IMR-90 (cell line): ENCODE results near the gene ELP2. TPM values are rescaled to one million over a fixed set of nuclear protein-coding genes. Genes with fewer than 3 reads are reported as not detected.

ENCODE experiments used
- ATAC-seq: fragments of 200-7000 bp; cut with Tn5 transposase; 2 replicates; pipeline ENCODE4 v1.9.1; 2020; ENCODE audit warnings: low read depth, mild to moderate bottlenecking, moderate library complexity
- BruUV-seq: library from RNA; stranded (reverse); fragments of 400-500 nt; replicated peaks from 2 replicates; lab custom pipeline; 2021; lab: Mats Ljungman, UMichigan
- CTCF ChIA-PET: fragments of 300-600 bp; formaldehyde crosslinking; extraction: SDS; loops from one replicate; lab custom pipeline; 2021; ENCODE audit warnings: antibody characterized with exemption; lab: Yijun Ruan, JAX
- POLR2A ChIA-PET: fragments of 300-600 bp; sonication (Branson Sonifier 250); formaldehyde crosslinking; loops from one replicate; lab custom pipeline; 2022; ENCODE audit warnings: antibody characterized with exemption; ENCODE audit not compliant: unreplicated experiment; lab: Charles Lee
- DNase-seq: peaks from one replicate; pipeline ENCODE4 v3.0.0; 2013
- H2AFZ ChIP-seq: replicated peaks from 2 replicates; pipeline ENCODE3; 2013; ENCODE audit warnings: low read length, mild to moderate bottlenecking; ENCODE audit not compliant: poor library complexity
- H2AK5ac ChIP-seq: 2 replicates; pipeline ENCODE4 v1.6.1; 2013; ENCODE audit warnings: low read depth, low read length, inconsistent platforms
- H2AK9ac ChIP-seq: replicated peaks from 2 replicates; pipeline ENCODE3; 2013; ENCODE audit warnings: mild to moderate bottlenecking, low read depth, low read length, moderate library complexity; ENCODE audit not compliant: poor library complexity
- H2BK120ac ChIP-seq: 2 replicates; pipeline ENCODE4 v1.6.1; 2013; ENCODE audit warnings: low read depth, low read length, inconsistent platforms
- H2BK15ac ChIP-seq: 3 replicates; pipeline ENCODE4 v1.6.1; 2013; ENCODE audit warnings: low read depth, low read length, inconsistent platforms
- H2BK20ac ChIP-seq: 2 replicates; pipeline ENCODE4 v1.6.1; 2013; ENCODE audit warnings: low read depth, mild to moderate bottlenecking, inconsistent platforms, low read length, moderate library complexity
- H2BK5ac ChIP-seq: 2 replicates; pipeline ENCODE4 v1.6.1; 2013; ENCODE audit warnings: mild to moderate bottlenecking, low read depth, low read length, inconsistent platforms; ENCODE audit not compliant: poor library complexity, severe bottlenecking
- H3K14ac ChIP-seq: replicated peaks from 2 replicates; pipeline ENCODE4 v1.6.1; 2013; ENCODE audit warnings: low read depth, low read length, inconsistent platforms
- H3K18ac ChIP-seq: 2 replicates; pipeline ENCODE4 v1.6.1; 2013; ENCODE audit warnings: low read depth, low read length, control low read depth
- H3K23ac ChIP-seq: 2 replicates; pipeline ENCODE4 v1.6.1; 2013; ENCODE audit warnings: low read depth, low read length, inconsistent platforms
- H3K27ac ChIP-seq: 2 replicates; pipeline ENCODE4 v1.5.1; 2013; ENCODE audit warnings: mild to moderate bottlenecking, control low read depth, low read length; ENCODE audit not compliant: insufficient read depth
- H3K27me3 ChIP-seq: 2 replicates; pipeline ENCODE4 v1.6.1; 2013; ENCODE audit warnings: low read length; ENCODE audit not compliant: control insufficient read depth, insufficient read depth
- H3K36me3 ChIP-seq: 2 replicates; pipeline ENCODE4 v1.6.1; 2013; ENCODE audit warnings: low read length, mixed read lengths; ENCODE audit not compliant: control insufficient read depth, insufficient read depth
- H3K4ac ChIP-seq: 2 replicates; pipeline ENCODE4 v1.6.1; 2013; ENCODE audit warnings: low read depth, low read length, inconsistent platforms
- H3K4me1 ChIP-seq: 2 replicates; pipeline ENCODE4 v1.6.1; 2013; ENCODE audit warnings: low read length, mixed read lengths; ENCODE audit not compliant: control insufficient read depth, insufficient read depth
- H3K4me2 ChIP-seq: 2 replicates; pipeline ENCODE4 v1.6.1; 2013; ENCODE audit warnings: low read depth, mild to moderate bottlenecking, control low read depth, low read length, moderate library complexity
- H3K4me3 ChIP-seq: 2 replicates; pipeline ENCODE4 v1.5.1; 2013; ENCODE audit warnings: low read depth, mild to moderate bottlenecking, control low read depth, low read length, moderate library complexity; ENCODE audit not compliant: insufficient read depth
- H3K56ac ChIP-seq: 2 replicates; pipeline ENCODE4 v1.6.1; 2013; ENCODE audit warnings: low read length, inconsistent platforms; ENCODE audit not compliant: insufficient read depth; ENCODE audit errors: extremely low read depth
- H3K79me1 ChIP-seq, 2 experiments: 2 replicates each; pipeline ENCODE4 v1.6.1; 2013; ENCODE audit warnings: low read length in 2 of 2, inconsistent platforms in 1 of 2, low read depth in 1 of 2
- H3K9ac ChIP-seq: 2 replicates; pipeline ENCODE4 v1.6.1; 2013; ENCODE audit warnings: low read depth, low read length, control low read depth
- H3K9me1 ChIP-seq: 2 replicates; pipeline ENCODE4 v1.6.1; 2013; ENCODE audit warnings: low read length, inconsistent platforms; ENCODE audit not compliant: insufficient read depth
- H3K9me3 ChIP-seq: 2 replicates; pipeline ENCODE4 v1.6.1; 2013; ENCODE audit warnings: low read length; ENCODE audit not compliant: control insufficient read depth, insufficient read depth
- H4K20me1 ChIP-seq: 2 replicates; pipeline ENCODE4 v1.6.1; 2013; ENCODE audit warnings: low read length, inconsistent platforms; ENCODE audit not compliant: insufficient read depth
- H4K5ac ChIP-seq: 2 replicates; pipeline ENCODE4 v1.6.1; 2013; ENCODE audit warnings: mild to moderate bottlenecking, low read depth, low read length, control low read depth
- H4K8ac ChIP-seq, 2 experiments: 2 replicates each; pipeline ENCODE4 v1.6.1; 2013; ENCODE audit warnings: low read depth in 2 of 2, low read length in 2 of 2, control low read depth in 1 of 2, inconsistent platforms in 1 of 2
- H4K91ac ChIP-seq: 2 replicates; pipeline ENCODE4 v1.6.1; 2013; ENCODE audit warnings: low read depth, low read length, inconsistent platforms; ENCODE audit not compliant: insufficient read depth
- CEBPB ChIP-seq: IDR thresholded peaks from 2 replicates; pipeline ENCODE4 v1.6.1; 2012; ENCODE audit warnings: low read depth, low read length, improper control_type of control experiment
- CHD1 ChIP-seq: IDR thresholded peaks from 2 replicates; pipeline ENCODE4 v1.6.1; 2012; ENCODE audit warnings: low read depth, low read length, improper control_type of control experiment
- FOS ChIP-seq: fragments of 150-350 bp; IDR thresholded peaks from 2 replicates; pipeline ENCODE4 v1.6.1; 2016; ENCODE audit warnings: low read depth, low read length
- MAFK ChIP-seq: IDR thresholded peaks from 2 replicates; pipeline ENCODE4 v1.6.1; 2012; ENCODE audit warnings: low read depth, low read length, improper control_type of control experiment
- MAZ ChIP-seq: IDR thresholded peaks from 2 replicates; pipeline ENCODE4 v1.6.1; 2012; ENCODE audit warnings: low read depth, mild to moderate bottlenecking, low read length, improper control_type of control experiment, moderate library complexity, borderline replicate concordance
- POLR2A ChIP-seq: IDR thresholded peaks from 2 replicates; pipeline ENCODE4 v1.6.1; 2012; ENCODE audit warnings: mild to moderate bottlenecking, low read depth, low read length
- RAD21 ChIP-seq: IDR thresholded peaks from 2 replicates; pipeline ENCODE4 v1.6.1; 2012; ENCODE audit warnings: low read length, improper control_type of control experiment
- USF2 ChIP-seq: fragments of 150-350 bp; IDR thresholded peaks from 2 replicates; pipeline ENCODE4 v1.6.1; 2017; ENCODE audit warnings: mild to moderate bottlenecking, antibody characterized with exemption, low read length, low read depth
- WGBS, 2 experiments: methylation state at CpG; one replicate each; pipeline versions ENCODE4 v1.1.5 to v1.1.7; 2013; ENCODE audit warnings: missing lambda C conversion rate in 2 of 2; ENCODE audit not compliant: insufficient read length in 1 of 2; ENCODE audit errors: extremely low coverage in 2 of 2; 5-methylcytosine and 5-hydroxymethylcytosine counted together
- dilution Hi-C: fragments of 300-500 bp; cut with HindIII; formaldehyde crosslinking; loops from one replicate; pipeline ENCODE4 v1.14.3; 2018; ENCODE audit warnings: low sequenced_read_pairs; ENCODE audit not compliant: unreplicated experiment
- in situ Hi-C: fragments of 300-500 bp; cut with MboI; formaldehyde crosslinking; loops from 3 replicates; pipeline ENCODE4 v1.14.3; 2019; ENCODE audit warnings: low sequenced_read_pairs, inconsistent platforms, mixed read lengths
- intact Hi-C: fragments of 100-400 bp; cut with micrococcal nuclease; formaldehyde crosslinking; loops from 2 replicates; pipeline ENCODE4 v1.10.0; 2022
- polyA plus RNA-seq, 3 experiments: library from polyadenylated mRNA; depleted of rRNA; stranded (reverse); fragments of >200 nt; gene quantifications; 2 replicates each; pipeline ENCODE4 v1.2.3, GENCODE V29; 2012; ENCODE audit warnings: low replicate concordance in 1 of 3
- total RNA-seq: library from RNA; depleted of rRNA; stranded (reverse); fragments of >200 nt; gene quantifications from 2 replicates; pipeline ENCODE4 v1.2.3, GENCODE V29; 2012
- TF ChIP-seq, protein P1 (sequence below): conservative IDR thresholded peaks from 2 replicates; pipeline ENCODE4 v1.5.1; 2012; ENCODE audit warnings: mild to moderate bottlenecking, low read depth, low read length, improper control_type of control experiment
- TF ChIP-seq, protein P2 (sequence below): fragments of 150-350 bp; IDR thresholded peaks from 2 replicates; pipeline ENCODE4 v1.6.1; 2016; ENCODE audit warnings: low read depth, mild to moderate bottlenecking, low read length, moderate library complexity, borderline replicate concordance

ELP2 gene
- total and polyA plus RNA-seq, 2 of the 4 experiments (the other 2 are of a cell fraction): 48.1 to 161 TPM

DNA sequence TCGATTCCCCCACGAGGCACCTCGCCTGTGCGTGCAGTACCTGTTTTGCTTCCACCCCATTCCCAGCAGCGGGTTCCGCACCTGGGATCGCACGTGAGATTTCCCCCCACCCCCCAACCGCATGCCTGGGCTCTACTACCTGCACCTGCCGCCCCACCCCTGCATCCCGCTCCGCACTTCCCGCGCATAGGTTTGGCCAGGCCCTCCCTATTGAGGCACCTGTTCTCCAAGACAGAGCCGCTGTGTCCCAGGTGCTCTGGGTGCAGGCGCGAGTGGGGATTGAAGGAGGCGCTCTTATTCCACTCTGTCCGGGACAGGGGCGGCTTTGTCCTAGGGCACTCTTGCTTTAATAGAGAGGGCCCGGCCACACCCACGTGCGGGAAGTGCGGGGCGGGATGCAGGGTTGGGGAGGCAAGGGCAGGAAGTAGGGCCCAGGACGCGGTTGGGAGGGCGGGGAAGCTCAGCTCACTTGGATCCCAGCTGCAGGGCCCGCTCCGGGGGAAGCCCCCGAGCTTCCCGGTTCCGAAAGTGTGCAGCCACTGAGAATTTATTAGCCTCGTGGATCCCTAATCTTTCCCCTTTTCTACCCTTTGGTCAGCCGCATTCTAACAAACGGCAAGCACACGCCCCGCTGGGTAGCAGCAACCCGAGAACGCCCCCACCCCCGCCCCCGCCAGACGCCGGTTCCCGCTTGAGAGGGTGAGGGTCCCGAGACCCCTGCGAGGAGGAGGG, 56.9 kb downstream of the ELP2 start (continued):
- TF ChIP-seq MAFK: no peak

DNA sequence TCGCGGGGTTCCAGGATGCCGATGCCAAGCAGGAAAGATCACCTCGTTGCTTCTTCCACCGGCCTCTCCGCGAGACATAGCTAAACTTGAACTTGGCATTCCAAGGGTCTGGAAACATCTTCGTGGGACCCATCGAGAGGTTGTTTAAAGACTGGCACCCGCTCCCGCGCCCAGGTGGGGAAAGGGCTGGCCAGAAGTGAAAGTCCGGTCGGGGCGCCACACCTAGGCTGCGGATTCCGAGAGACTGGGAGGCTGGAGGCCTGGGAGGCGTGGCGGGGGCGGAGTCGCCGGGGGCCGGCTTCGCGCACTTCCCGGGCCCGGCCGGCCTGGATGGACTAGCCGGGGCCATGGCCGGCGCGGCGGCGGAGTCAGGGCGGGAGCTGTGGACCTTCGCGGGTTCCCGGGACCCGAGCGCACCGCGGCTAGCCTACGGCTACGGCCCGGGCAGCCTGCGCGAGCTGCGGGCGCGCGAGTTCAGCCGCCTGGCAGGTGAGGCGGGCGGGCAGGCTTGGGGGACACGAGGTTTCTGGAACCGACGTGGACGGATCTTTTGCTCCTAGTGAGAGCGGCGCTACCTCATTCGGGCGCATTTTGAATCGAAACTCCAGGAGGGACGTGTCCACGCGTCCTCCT, 57.6 kb downstream of the ELP2 start, which contains the start of gene MOCOS:
Gene MOCOS (plus strand): TSS at position 305 of the 633 bp plus-strand sequence. CDS start 43 bp downstream, at position 348.
- intact Hi-C loops (no loop called here), dilution Hi-C loops (no loop called here), in situ Hi-C loops (no loop called here)
- POLR2A ChIA-PET: no interaction called here
- no peaks in the 10 kb centered on the region for H3K9me3 ChIP-seq
- peak within 1 kb of the TSS; percentile 85 for H3K23ac ChIP-seq
- H3K14ac ChIP-seq: peak within 1 kb of the TSS; percentile 94
- H2BK20ac ChIP-seq: peak within 1 kb of the TSS; percentile 59
- CTCF ChIA-PET: interaction anchor here (0.9 to 1.0 kb wide), 2 partner anchors 91 to 237 kb away, joined by 3 to 4 read pairs; no protein-coding TSS in a partner anchor
- peak within 1 kb of the TSS; percentile 94 for H2AK9ac ChIP-seq
- peak within 1 kb of the TSS; percentile 84 for H4K5ac ChIP-seq
- peak within 1 kb of the TSS; percentile 86 for H3K4ac ChIP-seq
- no TSS peak for BruUV-seq
- peak within 1 kb of the TSS; percentile 40 for H2BK5ac ChIP-seq
- peaks cover 7 to 23% of the 10 kb centered on the region in 2 experiments; a peak in 3 of 4 replicates for H3K79me1 ChIP-seq
- peak within 1 kb of the TSS; percentile 80 for H4K91ac ChIP-seq
- peak within 1 kb of the TSS; percentile 95 for H2AFZ ChIP-seq
- peak within 1 kb of the TSS; percentile 75 for H3K18ac ChIP-seq
- peaks cover 10% of the 10 kb centered on the region; the same call in 1 of the 2 replicates for H3K9me1 ChIP-seq
- peak within 1 kb of the TSS; percentile 62 for H3K27ac ChIP-seq
- H3K4me2 ChIP-seq: peak within 1 kb of the TSS; percentile 89
- H2BK15ac ChIP-seq: peak within 1 kb of the TSS; percentile 55; the same call in 1 of the 3 replicates
- H2AK5ac ChIP-seq: peak within 1 kb of the TSS; percentile 13; the same call in 1 of the 2 replicates
- H4K8ac ChIP-seq: peak within 1 kb of the TSS; percentile 81 to 90
- no peaks in the 10 kb centered on the region for H4K20me1 ChIP-seq
- peak within 1 kb of the TSS; percentile 66 for H2BK120ac ChIP-seq
- H3K36me3 ChIP-seq: no peaks in the 10 kb centered on the region
- H3K56ac ChIP-seq: peak within 1 kb of the TSS; percentile 77; the same call in 1 of the 2 replicates
- H3K27me3 ChIP-seq: no peaks in the 10 kb centered on the region
- H3K4me1 ChIP-seq: peaks cover 12% of the 10 kb centered on the region; the same call in 1 of the 2 replicates
- WGBS, 2 experiments: 1% methylated on average over 54 of the region's 66 CpGs; no CpG with 5 or more reads in 1 of the 2 experiments
- DNase-seq (peak; percentile 42), ATAC-seq (peak; percentile 98)
- H3K4me3 ChIP-seq: peak within 1 kb of the TSS; percentile 91
- H3K9ac ChIP-seq: peak within 1 kb of the TSS; percentile 91
- TF ChIP-seq, protein P1, sequence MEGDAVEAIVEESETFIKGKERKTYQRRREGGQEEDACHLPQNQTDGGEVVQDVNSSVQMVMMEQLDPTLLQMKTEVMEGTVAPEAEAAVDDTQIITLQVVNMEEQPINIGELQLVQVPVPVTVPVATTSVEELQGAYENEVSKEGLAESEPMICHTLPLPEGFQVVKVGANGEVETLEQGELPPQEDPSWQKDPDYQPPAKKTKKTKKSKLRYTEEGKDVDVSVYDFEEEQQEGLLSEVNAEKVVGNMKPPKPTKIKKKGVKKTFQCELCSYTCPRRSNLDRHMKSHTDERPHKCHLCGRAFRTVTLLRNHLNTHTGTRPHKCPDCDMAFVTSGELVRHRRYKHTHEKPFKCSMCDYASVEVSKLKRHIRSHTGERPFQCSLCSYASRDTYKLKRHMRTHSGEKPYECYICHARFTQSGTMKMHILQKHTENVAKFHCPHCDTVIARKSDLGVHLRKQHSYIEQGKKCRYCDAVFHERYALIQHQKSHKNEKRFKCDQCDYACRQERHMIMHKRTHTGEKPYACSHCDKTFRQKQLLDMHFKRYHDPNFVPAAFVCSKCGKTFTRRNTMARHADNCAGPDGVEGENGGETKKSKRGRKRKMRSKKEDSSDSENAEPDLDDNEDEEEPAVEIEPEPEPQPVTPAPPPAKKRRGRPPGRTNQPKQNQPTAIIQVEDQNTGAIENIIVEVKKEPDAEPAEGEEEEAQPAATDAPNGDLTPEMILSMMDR: no peak
- peak; percentile 62; the same call in 1 of the 2 replicates for TF ChIP-seq MAZ
- TF ChIP-seq USF2: no peak
- TF ChIP-seq CHD1: no peak
- TF ChIP-seq, protein P2, sequence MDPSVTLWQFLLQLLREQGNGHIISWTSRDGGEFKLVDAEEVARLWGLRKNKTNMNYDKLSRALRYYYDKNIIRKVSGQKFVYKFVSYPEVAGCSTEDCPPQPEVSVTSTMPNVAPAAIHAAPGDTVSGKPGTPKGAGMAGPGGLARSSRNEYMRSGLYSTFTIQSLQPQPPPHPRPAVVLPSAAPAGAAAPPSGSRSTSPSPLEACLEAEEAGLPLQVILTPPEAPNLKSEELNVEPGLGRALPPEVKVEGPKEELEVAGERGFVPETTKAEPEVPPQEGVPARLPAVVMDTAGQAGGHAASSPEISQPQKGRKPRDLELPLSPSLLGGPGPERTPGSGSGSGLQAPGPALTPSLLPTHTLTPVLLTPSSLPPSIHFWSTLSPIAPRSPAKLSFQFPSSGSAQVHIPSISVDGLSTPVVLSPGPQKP: no peak
- no peak for TF ChIP-seq FOS
- no peak; the same call in 1 of the 2 replicates for TF ChIP-seq RAD21
- TF ChIP-seq POLR2A: peak; percentile 55; the same call in 1 of the 2 replicates
- no peak for TF ChIP-seq CEBPB
